ENCODE measurements around the gene ME2.

GRCh38 chr18:50953822-50954221, 74.9 kb downstream of the ME2 start:
- TF ChIP-seq CTCF (conservative IDR thresholded peaks at IDR 0.05; ENCODE audit: low read length) = no peak
- TF ChIP-seq EZH2phosphoT487 (IDR thresholded peaks at IDR 0.05; ENCODE audit: borderline replicate concordance, low read depth, low read length) = no peak

Data from OCI-LY7 (cell line).